Right lobe of liver (tissue), 6 donors: ENCODE measurements around the gene THAP4. TPM values are rescaled to one million over a fixed set of nuclear protein-coding genes. Genes with fewer than 3 reads are reported as not detected.

Experiments used
- ATAC-seq, 4 donors: fragments of 200-7000 bp; cut with Tn5 transposase; one replicate each; pipeline ENCODE4 v1.9.1; 2020; ENCODE audit warnings: mild to moderate bottlenecking in 4 of 4, moderate library complexity in 4 of 4
- DNase-seq, 3 donors: peaks; one replicate each; pipeline ENCODE4 v3.0.0-alpha.2; 2020
- H3K27ac ChIP-seq, 3 donors: fragments of 200-600 bp; one replicate each; pipeline ENCODE4 v1.8.0; 2022
- H3K27me3 ChIP-seq, 2 donors: fragments of 200-600 bp; one replicate each; pipeline ENCODE4 v1.8.0; 2022
- H3K36me3 ChIP-seq, 4 donors: fragments of 200-600 bp; sonication (generic) in 1 of 4; one replicate each; pipeline versions ENCODE4 v1.5.1 to v1.8.0; 2017 to 2022; ENCODE audit warnings: control low read depth in 1 of 4
- H3K4me1 ChIP-seq, 4 donors: fragments of 200-600 bp; sonication (generic) in 1 of 4; one replicate each; pipeline versions ENCODE4 v1.5.1 to v1.8.0; 2017 to 2022; ENCODE audit warnings: control low read depth in 1 of 4
- H3K4me3 ChIP-seq, 3 donors: fragments of 200-600 bp; one replicate each; pipeline ENCODE4 v1.8.0; 2022
- H3K9me3 ChIP-seq, 4 donors: fragments of 200-600 bp; sonication (generic) in 1 of 4; one replicate each; pipeline versions ENCODE4 v1.5.1 to v1.8.0; 2017 to 2022; ENCODE audit warnings: control low read depth in 1 of 4
- POLR2A ChIP-seq: fragments of 450-650 bp; IDR thresholded peaks from one replicate; pipeline ENCODE4 v1.6.1; 2017; ENCODE audit warnings: antibody characterized with exemption, mild to moderate bottlenecking
- WGBS: methylation state at CpG from one replicate; pipeline ENCODE4 v1.1.6; 2018; ENCODE audit warnings: low coverage, low lambda C conversion rate; ENCODE audit not compliant: insufficient coverage; ENCODE audit errors: missing lambda C conversion rate; 5-methylcytosine and 5-hydroxymethylcytosine counted together
- intact Hi-C, 2 donors: fragments of 100-400 bp; cut with DNase I; formaldehyde crosslinking; loops; one replicate each; pipeline versions ENCODE4 v1.11.2 to v1.14.1; 2022
- total RNA-seq, 6 experiments: library from RNA; depleted of rRNA in 2 of 6; stranded (reverse); fragments of >200 nt in 2 of 6; fragmentation: NEBNext Ultra II Directional in 3 of 6; extraction: Animal tissue kit (Norgen Biotek cat#: 25700) in 3 of 6; gene quantifications; one replicate each; pipeline versions ENCODE4 v1.1.0 to v1.2.4, GENCODE V29; 2016 to 2023
- TF ChIP-seq, protein P1 (sequence below), 4 donors: fragments of 200-600 bp in 3 of 4; fragments of 450-650 bp in 1 of 4; IDR thresholded peaks; one replicate each; pipeline versions ENCODE4 v1.5.1 to v1.8.0; 2016 to 2022; ENCODE audit warnings: antibody characterized with exemption in 4 of 4, mild to moderate bottlenecking in 2 of 4
- donor health status: DM: no; HTN: yes; CAD: no.
- donor health status: DM: no; HTN: no; CAD: no.
- donor health status: DM: no; HTN: no; CAD: no.
- donor health status: DM: no; HTN: yes; CAD: no.
- donor health status: DM: no; HTN: yes; CAD: no.

THAP4 gene
- total RNA-seq, 6 experiments from 2014 or later: 22.1 to 39.2 (median 25.0) TPM

DNA sequence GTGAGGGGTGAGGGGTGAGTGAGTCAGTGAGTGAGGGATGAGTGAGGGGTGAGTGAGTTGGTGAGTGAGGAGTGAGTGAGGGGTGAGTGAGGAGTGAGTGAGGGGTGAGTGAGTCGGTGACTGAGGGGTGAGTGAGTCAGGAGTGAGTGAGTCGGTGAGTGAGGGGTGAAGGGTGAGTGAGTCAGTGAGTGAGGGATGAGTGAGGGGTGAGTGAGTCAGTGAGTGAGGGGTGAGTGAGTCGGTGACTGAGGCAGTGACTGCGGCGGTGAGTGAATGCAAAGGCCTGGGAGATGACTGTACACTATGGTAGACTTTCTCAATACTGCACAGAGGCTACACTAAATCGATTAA, 16.6 kb downstream of the THAP4 start:
- Histone ChIP-seq H3K4me1 (peaks cover 0 to 9% (median 0%) of the 10 kb centered on the region in 4 donors), H3K4me3 (no peak overlapping the region), H3K9me3 (no peaks in the 10 kb centered on the region), H3K27ac (no peak overlapping the region), H3K27me3 (no peaks in the 10 kb centered on the region), H3K36me3 (peaks cover 0 to 5% (median 0%) of the 10 kb centered on the region in 4 donors)
- DNase-seq: no peak
- 100% methylated on average over 5 of the region's 6 CpGs for WGBS
- TF ChIP-seq POLR2A: no peak
- TF ChIP-seq, protein P1, sequence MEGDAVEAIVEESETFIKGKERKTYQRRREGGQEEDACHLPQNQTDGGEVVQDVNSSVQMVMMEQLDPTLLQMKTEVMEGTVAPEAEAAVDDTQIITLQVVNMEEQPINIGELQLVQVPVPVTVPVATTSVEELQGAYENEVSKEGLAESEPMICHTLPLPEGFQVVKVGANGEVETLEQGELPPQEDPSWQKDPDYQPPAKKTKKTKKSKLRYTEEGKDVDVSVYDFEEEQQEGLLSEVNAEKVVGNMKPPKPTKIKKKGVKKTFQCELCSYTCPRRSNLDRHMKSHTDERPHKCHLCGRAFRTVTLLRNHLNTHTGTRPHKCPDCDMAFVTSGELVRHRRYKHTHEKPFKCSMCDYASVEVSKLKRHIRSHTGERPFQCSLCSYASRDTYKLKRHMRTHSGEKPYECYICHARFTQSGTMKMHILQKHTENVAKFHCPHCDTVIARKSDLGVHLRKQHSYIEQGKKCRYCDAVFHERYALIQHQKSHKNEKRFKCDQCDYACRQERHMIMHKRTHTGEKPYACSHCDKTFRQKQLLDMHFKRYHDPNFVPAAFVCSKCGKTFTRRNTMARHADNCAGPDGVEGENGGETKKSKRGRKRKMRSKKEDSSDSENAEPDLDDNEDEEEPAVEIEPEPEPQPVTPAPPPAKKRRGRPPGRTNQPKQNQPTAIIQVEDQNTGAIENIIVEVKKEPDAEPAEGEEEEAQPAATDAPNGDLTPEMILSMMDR (IDR thresholded peaks at IDR 0.05): no peak
- no peak for ATAC-seq
- intact Hi-C loops: no loop called here

DNA sequence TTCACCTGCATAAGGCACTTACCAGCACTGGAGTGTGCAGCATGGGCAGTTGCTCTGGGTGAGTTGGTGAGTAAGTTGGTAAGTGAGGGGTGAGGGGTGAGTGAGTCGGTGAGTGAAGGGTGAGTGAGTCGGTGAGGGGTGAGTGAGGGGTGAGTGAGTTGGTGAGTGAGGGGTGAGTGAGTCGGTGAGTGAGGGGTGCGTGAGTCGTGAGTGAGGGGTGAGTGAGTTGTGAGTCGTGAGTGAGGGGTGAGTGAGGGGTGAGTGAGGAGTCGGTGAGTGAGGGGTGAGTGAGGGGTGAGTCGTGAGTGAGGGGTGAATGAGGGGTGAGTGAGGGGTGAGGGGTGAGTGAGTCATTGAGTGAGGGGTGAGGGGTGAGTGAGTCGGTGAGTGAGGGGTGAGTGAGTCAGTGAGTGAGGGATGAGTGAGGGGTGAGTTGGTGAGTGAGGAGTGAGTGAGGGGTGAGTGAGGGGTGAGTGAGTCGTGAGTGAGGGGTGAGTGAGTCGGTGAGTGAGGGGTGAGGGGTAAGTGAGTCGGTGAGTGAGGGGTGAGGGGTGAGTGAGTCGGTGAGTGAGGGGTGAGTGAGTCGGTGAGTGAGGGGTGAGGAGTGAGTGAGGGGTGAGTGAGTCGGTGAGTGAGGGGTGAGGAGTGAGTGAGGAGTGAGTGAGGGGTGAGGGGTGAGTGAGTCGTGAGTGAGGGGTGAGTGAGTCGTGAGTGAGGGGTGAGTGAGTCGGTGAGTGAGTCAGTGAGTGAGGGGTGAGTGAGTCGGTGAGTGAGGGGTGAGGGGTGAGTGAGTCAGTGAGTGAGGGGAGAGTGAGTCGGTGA, 17.1 kb downstream of the THAP4 start:
- Histone ChIP-seq H3K27ac (no peak overlapping the region), H3K27me3 (no peaks in the 10 kb centered on the region), H3K4me1 (peaks cover 0 to 9% (median 0%) of the 10 kb centered on the region in 4 donors), H3K36me3 (peaks cover 0 to 5% (median 0%) of the 10 kb centered on the region in 4 donors), H3K9me3 (no peaks in the 10 kb centered on the region), H3K4me3 (no peak overlapping the region)
- ATAC-seq: no peak
- intact Hi-C loops: no loop called here
- no peak for DNase-seq
- TF ChIP-seq, protein P1 (IDR thresholded peaks at IDR 0.05): no peak
- TF ChIP-seq POLR2A: no peak
- 93% methylated on average over 13 of the region's 20 CpGs for whole genome bisulfite sequencing

DNA sequence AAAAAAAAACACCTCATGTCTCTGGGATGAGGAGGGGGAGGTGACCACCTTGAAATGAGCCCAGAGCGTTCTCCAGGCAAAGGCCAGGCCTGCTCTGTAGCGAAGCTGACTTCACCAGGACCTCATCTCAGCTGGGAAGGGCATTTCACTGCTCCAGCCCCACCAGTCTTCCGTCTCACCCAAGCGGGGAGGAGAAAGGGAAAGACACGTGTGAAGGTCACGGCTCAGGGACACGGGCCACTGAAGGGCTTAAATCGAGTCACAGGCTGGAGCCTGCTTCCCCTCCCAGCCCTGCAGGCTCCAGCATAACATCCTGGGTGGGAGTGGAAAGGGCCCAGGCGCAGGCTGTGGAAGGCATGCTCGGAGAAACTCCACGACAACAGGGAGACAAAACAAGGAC, 18.1 kb downstream of the THAP4 start:
- no peak overlapping the region for H3K4me3 ChIP-seq
- no peak for ATAC-seq

DNA sequence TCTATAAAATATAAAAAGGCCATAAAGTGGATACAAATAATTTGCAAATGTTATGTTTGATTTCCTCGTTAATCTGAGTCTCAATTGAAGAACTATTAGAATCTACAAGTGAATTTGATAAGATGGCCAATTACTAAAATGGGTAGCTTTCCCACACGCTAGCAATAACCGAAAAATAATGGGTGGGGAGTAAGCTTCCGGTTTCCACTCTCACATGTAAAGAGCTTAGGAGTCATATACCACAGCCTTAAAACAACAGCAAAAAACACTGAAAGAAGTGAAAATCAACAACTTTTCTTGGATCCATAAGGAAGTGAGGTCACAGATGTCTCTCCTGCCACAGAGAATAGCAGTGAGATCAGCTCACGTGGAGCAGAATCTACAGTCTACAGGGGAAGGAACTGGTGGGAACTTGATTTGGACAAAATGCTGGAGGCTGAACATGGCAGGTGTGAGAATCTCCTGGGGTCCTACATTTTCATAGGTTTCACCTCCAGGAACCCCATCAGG, 18.6 kb downstream of the THAP4 start:
- TF ChIP-seq POLR2A: no peak
- TF ChIP-seq, protein P1 (IDR thresholded peaks at IDR 0.05): no peak

More for the DNA sequence above, 18.1 kb downstream of the THAP4 start:
- Histone ChIP-seq H3K4me1 (peaks cover 0 to 9% (median 0%) of the 10 kb centered on the region in 4 donors), H3K36me3 (peaks cover 0 to 5% (median 0%) of the 10 kb centered on the region in 4 donors), H3K27me3 (no peaks in the 10 kb centered on the region), H3K27ac (no peak overlapping the region), H3K9me3 (no peaks in the 10 kb centered on the region)
- TF ChIP-seq, protein P1 (IDR thresholded peaks at IDR 0.05): no peak
- no peak for TF ChIP-seq POLR2A
- WGBS: 90% methylated on average over 2 of the region's 11 CpGs
- intact Hi-C loops: no loop called here
- DNase-seq: no peak

More for the DNA sequence above, 18.6 kb downstream of the THAP4 start:
- intact Hi-C loops: no loop called here
- H3K9me3 ChIP-seq: no peaks in the 10 kb centered on the region
- 79% methylated on average over 5 of the region's 5 CpGs for WGBS
- H3K36me3 ChIP-seq: peaks cover 0 to 5% (median 0%) of the 10 kb centered on the region in 4 donors
- H3K27ac ChIP-seq: no peak overlapping the region
- ATAC-seq: no peak
- H3K4me3 ChIP-seq: no peak overlapping the region
- DNase-seq: no peak
- no peaks in the 10 kb centered on the region for H3K27me3 ChIP-seq
- peaks cover 0 to 9% (median 0%) of the 10 kb centered on the region in 4 donors for H3K4me1 ChIP-seq
